MM.1S (cell line): Measurements from ENCODE around the gene SBDS.
"Not testable (repeated sequence)": the region's sequence is repeated elsewhere in the genome, so short reads cannot be mapped to it uniquely, and the experiment has no call there.

ENCODE experiments used
- DNase-seq: peaks from one replicate; pipeline ENCODE4 v3.0.0-alpha.2; 2015
- H2AFZ ChIP-seq: fragments of 300-600 bp; sonication (generic); 2 replicates; pipeline ENCODE4 v1.6.0; 2016; ENCODE audit warnings: antibody characterized with exemption, low read length
- H3F3A ChIP-seq: fragments of 300-600 bp; sonication (generic); 2 replicates; pipeline ENCODE4 v1.6.1; 2016; ENCODE audit warnings: mild to moderate bottlenecking, antibody characterized with exemption, low read length, moderate library complexity, mixed read lengths; ENCODE audit not compliant: insufficient read depth
- H3K27ac ChIP-seq: fragments of 300-600 bp; sonication (generic); 2 replicates; pipeline ENCODE4 v1.5.1; 2016; ENCODE audit warnings: mild to moderate bottlenecking, low read length
- H3K27me3 ChIP-seq: fragments of 300-600 bp; sonication (generic); replicated peaks from 2 replicates; pipeline ENCODE4 v1.6.0; 2016; ENCODE audit warnings: low read length; ENCODE audit not compliant: insufficient read depth
- H3K36me3 ChIP-seq: fragments of 300-600 bp; sonication (generic); replicated peaks from 2 replicates; pipeline ENCODE4 v1.6.1; 2016; ENCODE audit warnings: mild to moderate bottlenecking, low read length, mixed read lengths; ENCODE audit not compliant: insufficient read depth
- H3K4me1 ChIP-seq: fragments of 300-600 bp; sonication (generic); 2 replicates; pipeline ENCODE4 v1.6.1; 2016; ENCODE audit warnings: low read length, mixed read lengths
- H3K4me2 ChIP-seq: fragments of 300-600 bp; sonication (generic); 2 replicates; pipeline ENCODE4 v1.6.0; 2016; ENCODE audit warnings: low read depth, low read length
- H3K4me3 ChIP-seq: fragments of 300-600 bp; sonication (generic); 2 replicates; pipeline ENCODE4 v1.5.1; 2016; ENCODE audit warnings: low read length, mixed read lengths
- H3K79me2 ChIP-seq: fragments of 300-600 bp; sonication (generic); 2 replicates; pipeline ENCODE4 v1.6.1; 2016; ENCODE audit warnings: mixed run types, low read length, mixed read lengths
- H3K9ac ChIP-seq: fragments of 300-600 bp; sonication (generic); 2 replicates; pipeline ENCODE4 v1.6.1; 2016; ENCODE audit warnings: low read length, mixed read lengths
- H3K9me2 ChIP-seq: fragments of 300-600 bp; sonication (generic); replicated peaks from 2 replicates; pipeline ENCODE4 v1.6.1; 2016; ENCODE audit warnings: mild to moderate bottlenecking, low read length, mixed read lengths; ENCODE audit not compliant: insufficient read depth
- H3K9me3 ChIP-seq: fragments of 300-600 bp; sonication (generic); replicated peaks from 2 replicates; pipeline ENCODE4 v1.6.1; 2016; ENCODE audit warnings: mild to moderate bottlenecking, low read length, mixed read lengths; ENCODE audit not compliant: insufficient read depth
- H4K20me1 ChIP-seq: fragments of 300-600 bp; sonication (generic); 2 replicates; pipeline ENCODE4 v1.6.1; 2016; ENCODE audit warnings: mild to moderate bottlenecking, low read length, moderate library complexity, mixed read lengths; ENCODE audit not compliant: insufficient read depth
- EZH2 ChIP-seq: fragments of 300-600 bp; sonication (generic); optimal IDR thresholded peaks from 2 replicates; pipeline ENCODE3; 2017; ENCODE audit warnings: low read depth, mild to moderate bottlenecking, antibody characterized with exemption, low read length, mixed read lengths
- EZH2phosphoT487 ChIP-seq: fragments of 300-600 bp; sonication (generic); IDR thresholded peaks from 2 replicates; pipeline ENCODE4 v1.6.1; 2018; ENCODE audit warnings: antibody characterized with exemption, low read length
- TF ChIP-seq, protein P1 (sequence below): fragments of 300-600 bp; sonication (generic); IDR thresholded peaks from 2 replicates; pipeline ENCODE4 v1.5.1; 2016; ENCODE audit warnings: antibody characterized with exemption, low read length, mixed read lengths

SBDS gene

DNA sequence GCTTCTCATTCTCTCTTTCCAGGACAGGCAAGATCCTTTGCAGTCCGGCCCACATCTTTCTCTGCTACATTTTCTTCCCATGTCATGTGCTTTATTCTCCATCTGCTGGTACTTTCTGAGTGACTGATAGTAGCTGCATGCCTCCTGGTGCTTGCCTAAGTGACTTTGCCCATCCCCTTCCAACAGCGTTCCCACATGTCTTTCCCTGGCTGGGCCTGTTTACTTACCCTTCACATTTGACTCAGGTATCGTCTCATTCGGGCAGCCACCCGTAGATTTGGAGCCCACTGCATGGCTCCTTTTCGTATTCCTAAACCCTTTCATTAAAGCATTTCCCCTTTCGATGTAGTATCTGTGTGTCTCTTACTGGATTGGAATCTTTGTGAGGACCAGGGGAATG, 25.9 kb upstream of the SBDS start:
- Histone ChIP-seq H3K9ac (no peak overlapping the region), H3K4me1 (no peaks in the 10 kb centered on the region), H3K36me3 (no peaks in the 10 kb centered on the region; the same call in 1 of the 2 replicates), H4K20me1 (no peaks in the 10 kb centered on the region), H3K4me2 (no peak overlapping the region), H3K4me3 (no peak overlapping the region), H3K9me3 (no peaks in the 10 kb centered on the region), H2AFZ (no peak overlapping the region), H3K27ac (no peak overlapping the region), H3K9me2 (no peaks in the 10 kb centered on the region), H3K27me3 (no peaks in the 10 kb centered on the region), H3F3A (no peaks in the 10 kb centered on the region), H3K79me2 (no peaks in the 10 kb centered on the region)
- no peak for DNase-seq
- no peak for TF ChIP-seq EZH2phosphoT487
- TF ChIP-seq EZH2 = no peak
- TF ChIP-seq, protein P1, sequence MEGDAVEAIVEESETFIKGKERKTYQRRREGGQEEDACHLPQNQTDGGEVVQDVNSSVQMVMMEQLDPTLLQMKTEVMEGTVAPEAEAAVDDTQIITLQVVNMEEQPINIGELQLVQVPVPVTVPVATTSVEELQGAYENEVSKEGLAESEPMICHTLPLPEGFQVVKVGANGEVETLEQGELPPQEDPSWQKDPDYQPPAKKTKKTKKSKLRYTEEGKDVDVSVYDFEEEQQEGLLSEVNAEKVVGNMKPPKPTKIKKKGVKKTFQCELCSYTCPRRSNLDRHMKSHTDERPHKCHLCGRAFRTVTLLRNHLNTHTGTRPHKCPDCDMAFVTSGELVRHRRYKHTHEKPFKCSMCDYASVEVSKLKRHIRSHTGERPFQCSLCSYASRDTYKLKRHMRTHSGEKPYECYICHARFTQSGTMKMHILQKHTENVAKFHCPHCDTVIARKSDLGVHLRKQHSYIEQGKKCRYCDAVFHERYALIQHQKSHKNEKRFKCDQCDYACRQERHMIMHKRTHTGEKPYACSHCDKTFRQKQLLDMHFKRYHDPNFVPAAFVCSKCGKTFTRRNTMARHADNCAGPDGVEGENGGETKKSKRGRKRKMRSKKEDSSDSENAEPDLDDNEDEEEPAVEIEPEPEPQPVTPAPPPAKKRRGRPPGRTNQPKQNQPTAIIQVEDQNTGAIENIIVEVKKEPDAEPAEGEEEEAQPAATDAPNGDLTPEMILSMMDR = no peak

DNA sequence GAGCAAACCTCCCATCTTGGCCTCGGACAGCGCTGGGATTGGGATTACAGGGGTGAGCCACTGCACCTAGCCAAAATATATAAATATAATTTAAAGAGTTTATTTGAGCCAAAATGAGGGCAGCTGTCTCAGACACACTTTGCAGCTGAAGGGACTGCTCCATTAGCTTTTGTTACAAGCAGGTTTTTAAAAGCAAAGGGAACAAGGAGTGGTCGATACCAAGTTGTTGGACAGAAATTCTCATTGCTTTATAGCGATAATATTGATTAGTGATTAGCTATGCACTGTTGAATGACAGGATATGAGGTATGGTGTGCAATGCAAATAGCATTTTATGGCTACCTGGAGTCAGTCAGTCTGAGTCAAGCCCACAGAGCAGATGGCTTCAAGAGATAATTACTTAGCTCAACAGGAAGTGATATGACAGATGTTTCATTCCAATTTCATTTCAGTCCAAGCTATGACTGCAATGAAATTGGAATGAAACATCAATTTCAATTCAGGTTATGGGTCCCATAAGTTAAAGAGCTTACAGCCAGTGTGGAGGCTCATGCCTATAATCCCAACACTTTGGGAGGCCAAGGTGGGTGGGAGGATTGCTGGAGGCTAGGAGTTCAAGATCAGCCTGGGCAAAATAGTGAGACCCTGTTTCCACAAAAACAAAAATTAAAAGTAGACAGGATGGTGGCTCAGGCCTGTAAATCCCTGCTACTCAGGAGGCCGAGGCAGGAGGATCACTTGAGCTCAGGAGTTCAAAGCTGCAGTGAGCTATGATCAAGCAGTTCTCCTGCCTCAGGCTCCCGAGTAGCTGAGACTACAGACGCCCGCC, 24.4 kb upstream of the SBDS start:
- Histone ChIP-seq H3K79me2 (no peaks in the 10 kb centered on the region), H3K27me3 (no peaks in the 10 kb centered on the region), H3K27ac (no peak overlapping the region), H3K36me3 (no peaks in the 10 kb centered on the region; the same call in 1 of the 2 replicates), H3K9me3 (no peaks in the 10 kb centered on the region), H3K9ac (no peak overlapping the region), H3K4me1 (no peaks in the 10 kb centered on the region), H4K20me1 (no peaks in the 10 kb centered on the region), H3K9me2 (no peaks in the 10 kb centered on the region), H2AFZ (no peak overlapping the region), H3F3A (no peaks in the 10 kb centered on the region), H3K4me3 (no peak overlapping the region), H3K4me2 (no peak overlapping the region)
- DNase-seq = no peak
- TF ChIP-seq EZH2 (no peak), EZH2phosphoT487 (no peak)
- TF ChIP-seq, protein P1 = no peak

DNA sequence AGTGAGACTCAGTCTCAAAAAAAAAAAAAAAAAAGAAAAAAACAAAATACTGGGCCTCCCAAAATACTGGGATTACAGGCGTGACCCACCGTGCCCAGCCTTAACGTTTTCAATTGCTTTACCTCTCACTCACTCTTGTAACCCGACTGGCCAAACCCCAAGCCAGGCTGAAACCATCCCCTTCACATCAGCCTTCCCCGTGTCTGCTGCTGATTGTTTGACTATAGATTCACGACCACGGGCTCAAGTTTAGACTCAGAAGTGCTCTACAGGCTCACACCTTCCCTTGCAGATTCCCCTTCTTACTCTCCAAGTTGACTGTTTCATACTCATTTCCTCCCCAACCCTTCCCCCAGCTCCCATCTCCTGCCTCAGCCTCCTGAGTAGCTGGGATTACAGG, 23.6 kb upstream of the SBDS start:
- no peak for TF ChIP-seq EZH2phosphoT487
- TF ChIP-seq EZH2 = no peak
- TF ChIP-seq, protein P1 = no peak

DNA sequence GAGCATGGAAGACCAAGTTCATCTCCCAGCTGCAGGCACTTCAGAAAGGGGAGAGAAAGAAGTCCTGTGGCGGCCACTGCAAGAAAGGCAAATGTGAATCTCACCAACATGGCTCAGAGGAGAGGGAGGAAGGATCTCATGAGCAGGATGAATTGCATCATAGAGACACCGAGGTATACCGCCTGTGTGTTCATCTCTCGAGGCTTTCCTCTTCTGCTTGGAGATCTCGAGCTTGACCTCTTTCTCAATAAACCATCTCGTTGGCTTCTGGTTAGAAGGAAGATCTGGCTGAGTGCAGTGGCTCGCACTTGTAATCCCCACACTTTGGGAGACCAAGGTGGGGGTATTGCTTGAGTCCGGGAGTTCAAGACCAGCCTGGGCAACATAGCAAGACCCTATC, 22.6 kb upstream of the SBDS start:
- H3K4me1 ChIP-seq, H3K36me3 ChIP-seq, H3K9me3 ChIP-seq, H3K9ac ChIP-seq, H4K20me1 ChIP-seq, H2AFZ ChIP-seq, H3K4me2 ChIP-seq, H3K9me2 ChIP-seq, H3K27ac ChIP-seq, H3K4me3 ChIP-seq, H3F3A ChIP-seq, H3K27me3 ChIP-seq, DNase-seq, H3K79me2 ChIP-seq: not testable (repeated sequence)

More for the DNA sequence above, 23.6 kb upstream of the SBDS start:
- no peak for DNase-seq
- H2AFZ ChIP-seq = no peak overlapping the region
- H3K4me2 ChIP-seq = no peak overlapping the region
- no peaks in the 10 kb centered on the region for H3F3A ChIP-seq
- H3K9me3 ChIP-seq = no peaks in the 10 kb centered on the region
- no peaks in the 10 kb centered on the region for H3K79me2 ChIP-seq
- H4K20me1 ChIP-seq = no peaks in the 10 kb centered on the region
- H3K27me3 ChIP-seq = no peaks in the 10 kb centered on the region
- no peak overlapping the region for H3K4me3 ChIP-seq
- H3K27ac ChIP-seq = no peak overlapping the region
- H3K9ac ChIP-seq = no peak overlapping the region
- H3K9me2 ChIP-seq = no peaks in the 10 kb centered on the region
- no peaks in the 10 kb centered on the region; the same call in 1 of the 2 replicates for H3K36me3 ChIP-seq
- no peaks in the 10 kb centered on the region for H3K4me1 ChIP-seq

DNA sequence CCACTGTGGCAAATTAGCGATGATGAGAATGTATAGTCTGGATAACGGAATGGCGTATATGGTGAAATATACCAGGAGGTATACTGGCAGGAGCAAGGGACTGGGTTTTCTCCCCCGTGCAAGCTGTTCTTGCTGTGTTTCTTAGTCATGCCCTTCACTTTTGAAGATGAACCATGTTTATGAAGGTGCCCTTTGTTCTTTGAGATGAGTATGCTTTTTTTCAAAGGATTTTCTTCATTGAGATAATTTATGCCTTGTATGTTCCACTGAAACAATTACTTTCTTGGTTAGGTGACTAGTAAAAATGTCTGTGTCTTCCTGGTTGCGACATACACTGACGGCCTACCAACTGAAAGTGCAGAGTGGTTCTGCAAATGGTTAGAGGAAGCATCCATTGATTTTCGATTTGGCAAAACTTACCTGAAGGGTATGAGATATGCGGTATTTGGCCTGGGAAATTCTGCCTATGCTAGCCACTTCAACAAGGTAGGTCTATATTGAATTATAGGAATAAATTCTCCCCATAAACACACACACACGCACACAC, 18.8 kb upstream of the SBDS start:
- H3K9me2 ChIP-seq, H3K36me3 ChIP-seq, H3K27me3 ChIP-seq, H3F3A ChIP-seq, H3K4me1 ChIP-seq, H4K20me1 ChIP-seq, H3K9ac ChIP-seq, H3K79me2 ChIP-seq, H3K4me3 ChIP-seq, H3K4me2 ChIP-seq, H3K9me3 ChIP-seq, H2AFZ ChIP-seq, H3K27ac ChIP-seq, DNase-seq: not testable (repeated sequence)
